IMR-90 (cell line): Measurements from ENCODE around the gene PALLD.

Experiments
- FOS ChIP-seq: fragments of 150-350 bp; IDR thresholded peaks from 2 replicates; pipeline ENCODE4 v1.6.1; 2016; ENCODE audit warnings: low read depth, low read length
- MXI1 ChIP-seq: IDR thresholded peaks from 2 replicates; pipeline ENCODE4 v1.6.1; 2012; ENCODE audit warnings: low read depth, mild to moderate bottlenecking, low read length, moderate library complexity, borderline replicate concordance
- RAD21 ChIP-seq: IDR thresholded peaks from 2 replicates; pipeline ENCODE4 v1.6.1; 2012; ENCODE audit warnings: low read length, improper control_type of control experiment
- TF ChIP-seq, protein P1 (sequence below): conservative IDR thresholded peaks from 2 replicates; pipeline ENCODE4 v1.5.1; 2012; ENCODE audit warnings: mild to moderate bottlenecking, low read depth, low read length, improper control_type of control experiment

DNA sequence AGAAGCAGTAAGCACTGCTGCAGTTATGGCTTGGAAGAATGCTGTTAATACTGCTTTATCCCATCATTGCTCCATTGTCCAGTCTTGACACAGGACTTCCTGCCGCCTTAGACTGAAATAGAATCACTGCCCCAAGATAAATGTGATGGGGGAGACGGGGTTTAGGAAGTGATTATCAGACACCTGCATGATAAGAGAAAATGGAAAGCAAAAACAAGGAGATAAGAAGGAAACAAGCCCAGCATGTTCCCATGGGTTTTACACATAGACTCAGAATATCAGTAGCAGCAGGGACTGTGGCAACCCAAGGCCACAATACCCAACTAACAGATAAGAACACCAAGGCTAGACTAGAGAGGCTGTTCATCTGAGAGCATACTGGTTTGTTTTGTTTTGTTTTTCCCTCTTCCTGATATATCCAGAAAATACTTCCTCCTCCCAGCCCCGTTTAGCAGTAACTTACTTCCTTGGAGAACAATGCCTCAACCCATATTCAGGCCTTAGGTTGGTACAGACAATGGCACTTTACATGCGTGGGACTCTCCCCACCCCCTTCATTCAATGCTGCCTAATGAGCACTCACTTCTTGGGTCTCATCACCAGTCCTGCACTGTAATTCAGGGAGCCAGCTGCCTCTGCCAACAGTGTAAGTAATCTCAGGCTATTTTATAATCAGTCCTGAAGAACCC, 280.6 kb downstream of the PALLD start:
- TF ChIP-seq, protein P1, sequence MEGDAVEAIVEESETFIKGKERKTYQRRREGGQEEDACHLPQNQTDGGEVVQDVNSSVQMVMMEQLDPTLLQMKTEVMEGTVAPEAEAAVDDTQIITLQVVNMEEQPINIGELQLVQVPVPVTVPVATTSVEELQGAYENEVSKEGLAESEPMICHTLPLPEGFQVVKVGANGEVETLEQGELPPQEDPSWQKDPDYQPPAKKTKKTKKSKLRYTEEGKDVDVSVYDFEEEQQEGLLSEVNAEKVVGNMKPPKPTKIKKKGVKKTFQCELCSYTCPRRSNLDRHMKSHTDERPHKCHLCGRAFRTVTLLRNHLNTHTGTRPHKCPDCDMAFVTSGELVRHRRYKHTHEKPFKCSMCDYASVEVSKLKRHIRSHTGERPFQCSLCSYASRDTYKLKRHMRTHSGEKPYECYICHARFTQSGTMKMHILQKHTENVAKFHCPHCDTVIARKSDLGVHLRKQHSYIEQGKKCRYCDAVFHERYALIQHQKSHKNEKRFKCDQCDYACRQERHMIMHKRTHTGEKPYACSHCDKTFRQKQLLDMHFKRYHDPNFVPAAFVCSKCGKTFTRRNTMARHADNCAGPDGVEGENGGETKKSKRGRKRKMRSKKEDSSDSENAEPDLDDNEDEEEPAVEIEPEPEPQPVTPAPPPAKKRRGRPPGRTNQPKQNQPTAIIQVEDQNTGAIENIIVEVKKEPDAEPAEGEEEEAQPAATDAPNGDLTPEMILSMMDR = no peak
- TF ChIP-seq FOS (no peak), MXI1 (no peak), RAD21 (no peak)
